Mesodermal cell (in vitro differentiated cells): ENCODE data around the gene KCNK15.
"Not testable (repeated sequence)": the region's sequence is repeated elsewhere in the genome, so short reads cannot be mapped to it uniquely, and the experiment has no call there.

ENCODE experiments used
- H3K27ac ChIP-seq: 2 replicates; pipeline ENCODE4 v1.7.0; 2013; ENCODE audit warnings: mild to moderate bottlenecking, low read depth, low read length, moderate library complexity; ENCODE audit not compliant: severe bottlenecking
- H3K36me3 ChIP-seq: 2 replicates; pipeline ENCODE4 v1.7.1; 2013; ENCODE audit warnings: mild to moderate bottlenecking, low read length, moderate library complexity; ENCODE audit not compliant: control insufficient read depth, insufficient read depth
- H3K4me1 ChIP-seq: one replicate; pipeline ENCODE4 v1.7.1; 2013; ENCODE audit warnings: mild to moderate bottlenecking, low read length; ENCODE audit not compliant: insufficient read depth, control insufficient read depth, poor library complexity, severe bottlenecking
- H3K4me3 ChIP-seq: 2 replicates; pipeline ENCODE4 v1.7.0; 2013; ENCODE audit warnings: low read length, control low read depth, mild to moderate bottlenecking; ENCODE audit not compliant: insufficient read depth, poor library complexity, severe bottlenecking; ENCODE audit errors: extremely low read depth
- H3K9me3 ChIP-seq: 2 replicates; pipeline ENCODE4 v1.7.1; 2013; ENCODE audit warnings: mild to moderate bottlenecking, low read length, moderate library complexity; ENCODE audit not compliant: control insufficient read depth
- WGBS, 2 experiments: methylation state at CpG; one replicate each; pipeline ENCODE4 v1.1.5; 2013; ENCODE audit warnings: missing lambda C conversion rate in 2 of 2; ENCODE audit not compliant: insufficient coverage in 2 of 2; 5-methylcytosine and 5-hydroxymethylcytosine counted together

KCNK15 gene

GRCh38 chr20:44761423-44761822 lies 15.8 kb downstream of the KCNK15 start:
- Histone ChIP-seq H3K4me3 (no peak overlapping the region), H3K36me3 (no peaks in the 10 kb centered on the region), H3K4me1 (peaks cover 3% of the 10 kb centered on the region), H3K27ac (no peak overlapping the region), H3K9me3 (no peaks in the 10 kb centered on the region)
- 45% methylated on average over 2 of the region's 3 CpGs; no CpG with 5 or more reads in 1 of the 2 experiments for WGBS, 2 experiments

- H3K27ac ChIP-seq = peak overlapping the region; percentile 67
- H3K9me3 ChIP-seq = no peaks in the 10 kb centered on the region
- H3K4me1 ChIP-seq = peaks cover 3% of the 10 kb centered on the region
- no peak overlapping the region for H3K4me3 ChIP-seq
- WGBS, 2 experiments = 77 to 89% methylated on average over 8 to 10 of the region's 10 CpGs
- no peaks in the 10 kb centered on the region for H3K36me3 ChIP-seq
These were observed 16.9 kb downstream of the KCNK15 start for GRCh38 chr20:44762466-44763140.

GRCh38 chr20:44763798-44764197 lies 18.1 kb downstream of the KCNK15 start:
- not testable (repeated sequence) for H3K36me3 ChIP-seq, H3K27ac ChIP-seq, H3K4me1 ChIP-seq, H3K4me3 ChIP-seq, H3K9me3 ChIP-seq
- WGBS, 2 experiments = 97% methylated on average over 2 of the region's 3 CpGs; no CpG with 5 or more reads in 1 of the 2 experiments

GRCh38 chr20:44765091-44765490 lies 19.4 kb downstream of the KCNK15 start:
- H3K4me3 ChIP-seq = no peak overlapping the region
- H3K36me3 ChIP-seq = no peaks in the 10 kb centered on the region
- H3K9me3 ChIP-seq = no peaks in the 10 kb centered on the region
- H3K4me1 ChIP-seq = peaks cover 3% of the 10 kb centered on the region
- no peak overlapping the region for H3K27ac ChIP-seq
- WGBS, 2 experiments = 67 to 70% methylated on average over 1 of the region's 4 CpGs

GRCh38 chr20:44765701-44766347 lies 20.2 kb downstream of the KCNK15 start:
- Histone ChIP-seq H3K27ac (no peak overlapping the region), H3K36me3 (no peaks in the 10 kb centered on the region), H3K9me3 (no peaks in the 10 kb centered on the region), H3K4me3 (no peak overlapping the region), H3K4me1 (peaks cover 3% of the 10 kb centered on the region)
- 69 to 94% methylated on average over 2 to 3 of the region's 7 CpGs for WGBS, 2 experiments

- Histone ChIP-seq H3K4me3 (no peak overlapping the region), H3K4me1 (no peaks in the 10 kb centered on the region), H3K27ac (no peak overlapping the region), H3K36me3 (no peaks in the 10 kb centered on the region), H3K9me3 (no peaks in the 10 kb centered on the region)
- 86 to 94% methylated on average over 7 of the region's 8 CpGs for WGBS, 2 experiments
These were observed 22.6 kb downstream of the KCNK15 start for GRCh38 chr20:44768256-44768655.

GRCh38 chr20:44768854-44769480 lies 23.3 kb downstream of the KCNK15 start:
- no peaks in the 10 kb centered on the region for H3K4me1 ChIP-seq
- no peak overlapping the region for H3K27ac ChIP-seq
- WGBS, 2 experiments = 85 to 88% methylated on average over 4 to 5 of the region's 5 CpGs

GRCh38 chr20:44769481-44769863 lies 23.8 kb downstream of the KCNK15 start:
- H3K4me3 ChIP-seq = no peak overlapping the region
- H3K27ac ChIP-seq = no peak overlapping the region
- H3K36me3 ChIP-seq = no peaks in the 10 kb centered on the region
- no peaks in the 10 kb centered on the region for H3K4me1 ChIP-seq
- H3K9me3 ChIP-seq = no peaks in the 10 kb centered on the region
- 33 to 68% methylated on average over 1 to 3 of the region's 5 CpGs for WGBS, 2 experiments

More at GRCh38 chr20:44768854-44769480, 23.3 kb downstream of the KCNK15 start:
- no peaks in the 10 kb centered on the region for H3K36me3 ChIP-seq
- H3K9me3 ChIP-seq = no peaks in the 10 kb centered on the region
- H3K4me3 ChIP-seq = no peak overlapping the region

- no peaks in the 10 kb centered on the region for H3K36me3 ChIP-seq
- 81 to 90% methylated on average over 7 to 9 of the region's 11 CpGs for WGBS, 2 experiments
- no peaks in the 10 kb centered on the region for H3K4me1 ChIP-seq
- no peak overlapping the region for H3K4me3 ChIP-seq
- no peaks in the 10 kb centered on the region for H3K9me3 ChIP-seq
- H3K27ac ChIP-seq = no peak overlapping the region
These were observed 25.0 kb downstream of the KCNK15 start for GRCh38 chr20:44770484-44771171.

- WGBS, 2 experiments = 89 to 90% methylated on average over 6 to 8 of the region's 8 CpGs
- Histone ChIP-seq H3K27ac (no peak overlapping the region), H3K4me3 (no peak overlapping the region), H3K36me3 (no peaks in the 10 kb centered on the region), H3K4me1 (no peaks in the 10 kb centered on the region), H3K9me3 (no peaks in the 10 kb centered on the region)
These were observed 25.5 kb downstream of the KCNK15 start for GRCh38 chr20:44771172-44771535.
